Activated T-cell treated with anti-CD3 and anti-CD28 coated beads, Interleukin-2, amount 50 U/mL, for 72 hours (primary cell): ENCODE results near the gene SND1. TPM values are rescaled to one million over a fixed set of nuclear protein-coding genes. Genes with fewer than 3 reads are reported as not detected.

ENCODE experiments used
- ATAC-seq, 2 donors: fragments of 150-1000 bp; cut with Tn5 transposase; replicated peaks in 1 of 2; 2 replicates each; pipeline ENCODE4 v1.10.0; 2021; ENCODE audit warnings: moderate library complexity in 2 of 2, mild to moderate bottlenecking in 1 of 2
- DNase-seq, 2 donors: peaks; one replicate each; pipeline ENCODE4 v3.0.0; 2021 to 2022; ENCODE audit warnings: mixed read lengths in 1 of 2
- H3K27ac Mint-ChIP-seq: one replicate; pipeline ENCODE4 v1.8.0; 2022; ENCODE audit warnings: mild to moderate bottlenecking, moderate library complexity, mixed read lengths
- H3K27me3 Mint-ChIP-seq: one replicate; pipeline ENCODE4 v1.8.0; 2022; ENCODE audit warnings: low read depth, mixed read lengths
- H3K36me3 Mint-ChIP-seq, 2 donors: one replicate each; pipeline ENCODE4 v1.8.0; 2022; ENCODE audit warnings: mixed read lengths in 2 of 2, mild to moderate bottlenecking in 1 of 2; ENCODE audit not compliant: insufficient read depth in 2 of 2
- H3K4me1 Mint-ChIP-seq: one replicate; pipeline ENCODE4 v1.8.0; 2022; ENCODE audit warnings: low read depth, mixed read lengths
- H3K4me3 Mint-ChIP-seq, 2 donors: one replicate each; pipeline ENCODE4 v1.8.0; 2022; ENCODE audit warnings: mild to moderate bottlenecking in 2 of 2, mixed read lengths in 2 of 2, moderate library complexity in 2 of 2
- H3K9me3 Mint-ChIP-seq, 2 donors: one replicate each; pipeline ENCODE4 v1.8.0; 2022; ENCODE audit warnings: mixed read lengths in 2 of 2
- total RNA-seq, 2 donors: library from RNA; stranded (reverse); gene quantifications; one replicate each; pipeline ENCODE4 v1.2.3, GENCODE V29; 2022

Gene SND1
- total RNA-seq, 2 donors from 2014 or later, result 237 to 285 TPM

GRCh38 chr7:127706766-127707165 lies 54.8 kb downstream of the SND1 start:
- no peak overlapping the region for H3K27ac Mint-ChIP-seq
- no peak for DNase-seq
- no peak overlapping the region for H3K4me3 Mint-ChIP-seq
- peaks cover 21 to 36% of the 10 kb centered on the region in 2 donors for H3K36me3 Mint-ChIP-seq
- ATAC-seq, result no peak
- no peaks in the 10 kb centered on the region for H3K27me3 Mint-ChIP-seq
- peaks cover 0 to 2% of the 10 kb centered on the region in 2 donors for H3K9me3 Mint-ChIP-seq
- H3K4me1 Mint-ChIP-seq, result no peaks in the 10 kb centered on the region

DNA sequence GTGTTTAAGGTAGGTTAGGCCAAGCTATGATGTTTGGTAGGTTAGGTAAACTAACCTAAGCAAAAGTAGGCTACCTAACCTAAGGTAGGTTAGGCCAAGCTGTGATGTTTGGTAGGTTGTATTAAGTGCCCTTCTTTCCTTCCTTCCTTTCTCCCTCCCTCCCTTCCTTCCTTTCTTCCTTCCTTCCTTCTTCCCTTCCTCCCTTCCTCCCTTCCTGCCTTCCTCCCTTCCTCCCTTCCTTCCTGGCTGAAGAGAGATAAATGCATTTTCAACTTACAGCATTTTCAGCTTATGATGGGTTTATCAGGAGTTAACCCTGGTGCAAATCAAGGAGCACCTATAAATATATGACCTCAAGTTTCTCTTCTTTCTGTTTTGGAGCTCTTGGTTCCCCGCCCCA lies 56.2 kb downstream of the SND1 start:
- H3K27ac Mint-ChIP-seq, result no peak overlapping the region
- no peaks in the 10 kb centered on the region for H3K27me3 Mint-ChIP-seq
- no peaks in the 10 kb centered on the region for H3K4me1 Mint-ChIP-seq
- no peak overlapping the region for H3K4me3 Mint-ChIP-seq
- H3K36me3 Mint-ChIP-seq, result peaks cover 27 to 47% of the 10 kb centered on the region in 2 donors
- no peak for ATAC-seq
- DNase-seq, result no peak
- peaks cover 0 to 2% of the 10 kb centered on the region in 2 donors for H3K9me3 Mint-ChIP-seq

- Mint-ChIP-seq H3K4me3 (no peak overlapping the region), H3K36me3 (peaks cover 27 to 47% of the 10 kb centered on the region in 2 donors), H3K4me1 (no peaks in the 10 kb centered on the region), H3K9me3 (peaks cover 0 to 2% of the 10 kb centered on the region in 2 donors), H3K27me3 (no peaks in the 10 kb centered on the region), H3K27ac (no peak overlapping the region)
- DNase-seq, result peak; percentile 74 to 75
- ATAC-seq, result peak; percentile 67 to 68
Measured at GRCh38 chr7:127708788-127709187, 56.8 kb downstream of the SND1 start.

- ATAC-seq (no peak), DNase-seq (no peak)
- Mint-ChIP-seq H3K36me3 (peaks cover 24 to 44% of the 10 kb centered on the region in 2 donors), H3K9me3 (peaks cover 0 to 2% of the 10 kb centered on the region in 2 donors), H3K27me3 (no peaks in the 10 kb centered on the region), H3K4me3 (no peak overlapping the region), H3K4me1 (no peaks in the 10 kb centered on the region), H3K27ac (no peak overlapping the region)
Measured at GRCh38 chr7:127710635-127711034, 58.6 kb downstream of the SND1 start.

- H3K27me3 Mint-ChIP-seq, result no peaks in the 10 kb centered on the region
Measured at GRCh38 chr7:127711872-127712271, 59.9 kb downstream of the SND1 start.

GRCh38 chr7:127713006-127713405 lies 61.0 kb downstream of the SND1 start:
- peaks cover 13% of the 10 kb centered on the region for H3K4me1 Mint-ChIP-seq
- no peaks in the 10 kb centered on the region for H3K27me3 Mint-ChIP-seq
- no peak overlapping the region for H3K4me3 Mint-ChIP-seq
- peaks cover 0 to 2% of the 10 kb centered on the region in 2 donors for H3K9me3 Mint-ChIP-seq
- H3K36me3 Mint-ChIP-seq, result peaks cover 28 to 43% of the 10 kb centered on the region in 2 donors
- H3K27ac Mint-ChIP-seq, result no peak overlapping the region
- ATAC-seq, result no peak
- no peak for DNase-seq

More at GRCh38 chr7:127711872-127712271, 59.9 kb downstream of the SND1 start:
- Mint-ChIP-seq H3K27ac (no peak overlapping the region), H3K4me3 (no peak overlapping the region), H3K9me3 (peaks cover 0 to 2% of the 10 kb centered on the region in 2 donors), H3K4me1 (peaks cover 3% of the 10 kb centered on the region), H3K36me3 (peaks cover 30 to 44% of the 10 kb centered on the region in 2 donors)
- ATAC-seq, result no peak
- no peak for DNase-seq

DNA sequence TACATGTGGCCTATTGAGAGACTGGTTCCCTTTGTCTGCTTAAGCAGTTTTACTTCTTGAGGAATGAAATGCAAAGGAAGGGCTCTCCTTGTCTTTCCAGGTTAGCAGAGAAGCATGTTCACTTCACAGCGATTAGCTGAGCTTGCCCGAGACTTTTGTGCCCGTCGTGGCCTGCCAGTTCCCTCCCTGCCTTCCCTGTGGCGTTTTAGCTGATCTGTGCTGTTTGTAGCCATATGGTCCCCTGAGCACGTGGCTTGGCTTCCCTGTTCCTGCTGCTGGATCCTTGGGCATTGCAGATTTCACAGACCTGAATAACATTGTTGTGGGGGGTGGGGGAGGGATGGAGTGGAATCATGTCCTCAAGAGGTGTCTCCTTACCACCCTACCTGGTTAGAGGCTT lies 61.8 kb downstream of the SND1 start:
- peaks cover 15% of the 10 kb centered on the region for H3K4me1 Mint-ChIP-seq
- no peaks in the 10 kb centered on the region for H3K27me3 Mint-ChIP-seq
- no peak overlapping the region for H3K4me3 Mint-ChIP-seq
- DNase-seq (no peak), ATAC-seq (no peak)
- H3K27ac Mint-ChIP-seq, result no peak overlapping the region
- peaks cover 0 to 2% of the 10 kb centered on the region in 2 donors for H3K9me3 Mint-ChIP-seq
- peaks cover 27 to 43% of the 10 kb centered on the region in 2 donors for H3K36me3 Mint-ChIP-seq

DNA sequence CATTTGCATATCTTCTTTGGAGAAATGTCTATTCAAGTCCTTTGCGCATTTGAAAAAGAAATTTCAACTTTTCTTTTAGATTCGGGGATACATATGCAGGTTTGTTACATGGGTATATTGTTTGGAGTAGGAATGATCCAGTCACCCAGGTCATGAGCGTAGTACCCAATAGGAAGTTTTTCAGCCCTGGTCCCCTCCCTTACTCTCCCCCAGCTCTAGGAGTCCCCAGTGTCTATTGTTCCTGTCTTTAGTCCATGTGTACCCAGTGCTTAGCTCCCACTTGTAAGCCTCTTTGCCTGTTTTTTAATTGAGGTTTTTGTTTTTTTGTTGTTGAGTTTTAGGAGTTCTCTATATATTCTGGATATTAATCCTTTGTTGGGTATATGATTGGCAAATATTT lies 63.3 kb downstream of the SND1 start:
- Mint-ChIP-seq H3K27ac (peak overlapping the region; percentile 55), H3K4me1 (peaks cover 15% of the 10 kb centered on the region)

DNA sequence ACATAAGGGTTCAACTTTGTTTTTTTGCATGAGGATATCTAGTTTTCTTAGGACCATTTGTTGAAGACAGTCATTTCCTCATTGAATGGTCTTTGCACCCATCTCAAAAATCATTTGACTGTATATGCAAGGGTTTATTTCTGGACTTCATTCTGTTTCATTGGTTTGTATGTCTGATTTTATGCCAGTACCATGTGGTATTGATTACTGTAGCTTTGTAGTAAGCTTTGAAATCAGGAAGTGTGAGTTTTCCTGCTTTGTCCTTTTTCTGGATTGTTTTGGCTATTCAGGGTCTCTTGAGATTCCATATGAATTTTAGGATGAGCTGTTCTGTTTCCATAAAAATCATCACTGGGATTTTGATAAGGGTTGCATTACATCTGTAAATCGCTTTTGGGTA lies 63.9 kb downstream of the SND1 start:
- ATAC-seq, result no peak
- H3K4me3 Mint-ChIP-seq, result no peak overlapping the region
- DNase-seq, result no peak
- peaks cover 0 to 2% of the 10 kb centered on the region in 2 donors for H3K9me3 Mint-ChIP-seq
- peaks cover 21 to 34% of the 10 kb centered on the region in 2 donors for H3K36me3 Mint-ChIP-seq
- H3K4me1 Mint-ChIP-seq, result peaks cover 15% of the 10 kb centered on the region
- peak overlapping the region; percentile 55 for H3K27ac Mint-ChIP-seq
- no peaks in the 10 kb centered on the region for H3K27me3 Mint-ChIP-seq

More for the DNA sequence above, 63.3 kb downstream of the SND1 start:
- DNase-seq, result no peak
- peaks cover 0 to 2% of the 10 kb centered on the region in 2 donors for H3K9me3 Mint-ChIP-seq
- no peak overlapping the region for H3K4me3 Mint-ChIP-seq
- H3K27me3 Mint-ChIP-seq, result no peaks in the 10 kb centered on the region
- H3K36me3 Mint-ChIP-seq, result peaks cover 24 to 35% of the 10 kb centered on the region in 2 donors
- ATAC-seq, result no peak

DNA sequence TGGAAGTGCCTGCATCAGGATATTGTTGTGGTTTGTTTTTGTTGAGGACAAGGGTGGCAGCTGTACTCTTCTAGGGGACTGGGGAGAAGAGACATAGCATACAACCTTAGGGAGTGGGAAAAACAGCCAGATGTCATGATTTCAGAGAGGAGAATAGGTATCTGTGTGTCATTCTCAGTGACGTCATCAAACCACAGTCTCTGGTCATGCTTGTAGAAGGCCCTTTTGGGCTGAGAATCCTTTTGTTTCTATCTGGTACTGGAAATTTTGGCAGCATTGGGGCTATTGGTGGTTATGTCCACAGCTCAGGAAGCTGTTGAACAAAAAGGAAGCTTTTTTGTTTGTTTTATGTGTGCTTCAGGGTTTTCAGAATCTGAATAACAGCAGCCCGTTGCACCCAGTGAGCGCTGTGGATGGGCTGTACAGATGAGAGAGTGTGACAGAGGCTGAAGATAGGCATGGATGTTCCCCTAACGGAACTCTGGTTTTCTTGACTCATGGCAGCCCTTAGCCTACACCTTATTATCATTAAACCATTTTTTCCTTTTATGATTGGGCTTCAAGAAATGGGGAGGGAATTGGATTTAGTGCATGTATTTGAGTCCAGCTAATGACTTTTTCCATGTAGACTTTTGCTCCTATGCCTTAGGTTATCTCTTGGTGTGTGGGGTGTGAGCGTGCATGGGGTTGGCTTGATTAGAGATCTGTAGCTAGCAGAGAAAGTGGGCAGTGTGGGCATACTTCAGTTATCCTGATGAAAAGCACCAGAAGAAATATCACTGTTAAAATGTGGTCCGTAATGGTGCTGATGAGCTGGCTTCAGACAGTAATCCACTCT lies 65.7 kb downstream of the SND1 start:
- Mint-ChIP-seq H3K27me3 (no peaks in the 10 kb centered on the region), H3K4me3 (no peak overlapping the region), H3K9me3 (no peaks in the 10 kb centered on the region), H3K4me1 (peaks cover 15% of the 10 kb centered on the region), H3K27ac (no peak overlapping the region), H3K36me3 (peaks cover 15 to 25% of the 10 kb centered on the region in 2 donors)
- DNase-seq (peak in 1 of 2 donors; percentile 12), ATAC-seq (peak; percentile 51 to 74)

DNA sequence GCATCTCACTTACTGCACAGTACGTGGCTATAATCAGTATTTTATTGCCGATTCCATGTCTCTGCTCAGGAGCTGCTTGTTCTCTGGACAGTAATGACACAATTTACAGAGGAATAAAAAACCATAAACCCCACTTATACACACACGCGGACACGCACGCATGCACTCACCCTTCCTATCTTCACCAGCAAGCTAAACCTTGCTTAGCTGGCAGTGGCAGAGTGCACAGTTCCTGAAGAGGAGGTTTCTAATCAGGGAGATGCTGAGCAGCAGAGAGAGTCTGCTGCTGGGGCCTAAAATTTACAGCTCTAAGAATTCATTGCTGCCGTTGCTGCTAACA lies 66.3 kb downstream of the SND1 start:
- Mint-ChIP-seq H3K27me3 (no peaks in the 10 kb centered on the region), H3K9me3 (no peaks in the 10 kb centered on the region), H3K27ac (no peak overlapping the region), H3K4me1 (peaks cover 15% of the 10 kb centered on the region), H3K36me3 (peaks cover 15 to 24% of the 10 kb centered on the region in 2 donors), H3K4me3 (no peak overlapping the region)
- no peak for DNase-seq
- no peak for ATAC-seq

DNA sequence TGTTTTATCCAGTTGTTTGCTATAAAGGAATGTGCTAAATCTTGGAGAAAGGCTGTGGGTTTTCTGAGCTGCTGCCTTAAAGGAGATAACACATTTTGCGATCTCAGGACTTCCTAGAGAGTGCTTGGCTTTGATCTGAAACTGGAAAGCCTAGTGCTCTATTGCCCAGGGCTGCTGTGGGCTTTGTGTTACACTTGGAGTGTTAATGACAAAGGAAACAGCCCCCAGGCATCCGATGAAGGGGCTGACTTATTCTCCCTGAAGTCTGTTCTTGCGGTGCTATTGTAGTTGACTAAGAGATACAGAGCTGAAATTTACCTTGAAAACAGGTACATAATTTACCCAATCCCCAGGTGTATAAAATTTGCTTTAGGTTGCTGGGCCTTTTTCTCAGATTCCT lies 74.5 kb downstream of the SND1 start:
- peaks cover 5% of the 10 kb centered on the region for H3K4me1 Mint-ChIP-seq
- H3K27ac Mint-ChIP-seq, result no peak overlapping the region
- peaks cover 18 to 21% of the 10 kb centered on the region in 2 donors for H3K36me3 Mint-ChIP-seq
- ATAC-seq (no peak), DNase-seq (no peak)
- H3K9me3 Mint-ChIP-seq, result no peaks in the 10 kb centered on the region
- no peaks in the 10 kb centered on the region for H3K27me3 Mint-ChIP-seq
- H3K4me3 Mint-ChIP-seq, result no peak overlapping the region

DNA sequence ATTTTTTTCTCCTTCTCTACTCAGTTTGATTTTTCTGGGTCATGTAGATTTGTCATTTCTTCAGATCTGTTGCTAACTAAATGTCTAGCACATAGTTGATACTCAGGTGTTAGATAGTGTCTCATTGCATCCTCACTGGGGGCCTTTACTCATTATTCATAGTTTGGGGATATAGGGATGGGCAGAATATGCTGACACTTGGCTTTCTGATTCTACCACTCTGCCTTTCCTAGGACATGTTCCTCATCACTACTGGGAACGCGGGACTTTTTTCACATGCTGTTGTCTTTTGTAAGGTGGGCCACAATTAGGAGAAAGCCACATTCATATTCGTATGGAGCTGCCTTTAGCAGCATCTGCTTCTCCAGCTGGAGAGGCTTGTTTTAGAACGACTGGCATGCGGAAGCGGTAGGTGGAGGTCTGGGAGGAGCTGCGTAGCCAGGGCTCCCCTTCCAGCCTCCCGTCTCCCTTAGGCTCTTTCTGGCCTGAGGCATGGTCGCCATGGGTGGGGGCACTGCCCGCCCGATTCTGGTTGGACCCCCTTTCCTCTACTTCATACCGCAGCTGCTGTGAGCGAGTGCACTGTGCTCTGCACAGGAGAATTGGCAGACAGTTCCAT lies 78.8 kb downstream of the SND1 start:
- DNase-seq (no peak), ATAC-seq (no peak)
- Mint-ChIP-seq H3K4me3 (no peak overlapping the region), H3K9me3 (no peaks in the 10 kb centered on the region), H3K4me1 (no peaks in the 10 kb centered on the region), H3K27me3 (no peaks in the 10 kb centered on the region), H3K36me3 (peaks cover 10 to 17% of the 10 kb centered on the region in 2 donors), H3K27ac (no peak overlapping the region)
